ENCODE results near the gene ANTXR1.
A peak's percentile ranks its signal among the peaks of the same experiment; 100 is the strongest.
"Not testable (repeated sequence)": the region's sequence is repeated elsewhere in the genome, so short reads cannot be mapped to it uniquely, and the experiment has no call there.

ANTXR1 gene

GRCh38 chr2:69255760-69256159, 242.8 kb downstream of the ANTXR1 start:
- TF ChIP-seq CTCF (IDR thresholded peaks at IDR 0.05; ENCODE audit: low read depth, low read length): no peak
- Histone ChIP-seq H3K9me3 (ENCODE audit: severe bottlenecking) (peaks cover 13% of the 10 kb centered on the region), H3K27me3 (ENCODE audit: insufficient read depth, low read depth, severe bottlenecking) (no peaks in the 10 kb centered on the region), H3K4me3 (ENCODE audit: low read depth, low read length) (no peak overlapping the region), H3K27ac (no peak overlapping the region), H3K36me3 (no peaks in the 10 kb centered on the region)
- peak; percentile 23 for DNase-seq

DNA sequence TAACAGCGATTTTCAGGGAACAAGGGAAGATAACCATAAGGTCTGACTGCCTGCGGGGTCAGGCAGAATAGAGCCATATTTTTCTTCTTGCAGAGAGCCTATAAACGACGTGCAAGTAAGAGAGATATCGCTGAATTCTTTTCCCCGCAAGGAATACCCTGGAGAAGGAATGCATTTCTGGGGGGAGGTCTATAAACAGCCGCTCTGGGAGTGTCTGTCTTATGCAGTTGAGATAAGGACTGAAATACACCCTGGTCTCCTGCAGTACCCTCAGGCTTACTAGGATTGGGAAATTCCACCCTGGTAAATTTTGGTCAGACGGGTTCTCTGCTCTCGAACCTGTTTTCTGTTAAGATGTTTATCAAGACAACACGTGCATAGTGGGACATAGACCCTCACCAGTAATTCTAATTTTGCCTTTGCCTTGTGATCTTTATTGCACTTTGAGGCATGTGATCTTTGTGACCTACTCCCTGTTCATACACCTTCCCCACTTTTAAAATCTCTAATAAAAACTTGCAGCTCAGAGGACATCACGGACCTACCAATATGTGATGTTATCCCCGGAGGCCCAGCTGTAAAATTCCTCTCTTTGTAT, 247.1 kb downstream of the ANTXR1 start:
- not testable (repeated sequence) for H3K4me3 ChIP-seq (ENCODE audit: low read depth, low read length); H3K27me3 ChIP-seq (ENCODE audit: insufficient read depth, low read depth, severe bottlenecking); H3K27ac ChIP-seq; H3K36me3 ChIP-seq; DNase-seq
- peaks cover 20% of the 10 kb centered on the region for H3K9me3 ChIP-seq (ENCODE audit: severe bottlenecking)

GRCh38 chr2:69260666-69261065, 247.7 kb downstream of the ANTXR1 start:
- Histone ChIP-seq H3K36me3 (no peaks in the 10 kb centered on the region), H3K27ac (no peak overlapping the region), H3K27me3 (ENCODE audit: insufficient read depth, low read depth, severe bottlenecking) (no peaks in the 10 kb centered on the region), H3K9me3 (ENCODE audit: severe bottlenecking) (peaks cover 23% of the 10 kb centered on the region), H3K4me3 (ENCODE audit: low read depth, low read length) (no peak overlapping the region)
- DNase-seq: no peak
- no peak for TF ChIP-seq CTCF (IDR thresholded peaks at IDR 0.05; ENCODE audit: low read depth, low read length)

DNA sequence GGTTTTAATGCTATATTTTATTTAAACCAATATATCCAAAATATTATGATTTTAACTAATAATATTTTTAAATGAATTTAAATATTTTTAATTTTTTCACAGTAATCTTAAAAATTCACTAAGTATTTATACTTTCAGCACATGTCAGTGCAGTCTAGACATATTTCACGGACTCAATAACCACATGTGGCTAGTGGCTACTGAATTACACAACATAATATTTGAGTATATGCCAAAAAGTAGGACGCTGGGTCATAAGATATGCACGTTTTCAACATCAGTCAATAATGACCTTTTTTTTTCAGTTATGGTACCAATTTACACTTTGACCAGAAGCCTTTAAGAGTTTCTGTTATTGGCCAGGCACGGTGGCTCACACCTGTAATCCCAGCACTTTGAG, 256.4 kb downstream of the ANTXR1 start:
- H3K27me3 ChIP-seq (ENCODE audit: insufficient read depth, low read depth, severe bottlenecking): no peaks in the 10 kb centered on the region
- H3K9me3 ChIP-seq (ENCODE audit: severe bottlenecking): peaks cover 6% of the 10 kb centered on the region
- DNase-seq: no peak
- no peak overlapping the region for H3K27ac ChIP-seq
- H3K36me3 ChIP-seq: no peaks in the 10 kb centered on the region
- H3K4me3 ChIP-seq (ENCODE audit: low read depth, low read length): no peak overlapping the region
- no peak for TF ChIP-seq CTCF (IDR thresholded peaks at IDR 0.05; ENCODE audit: low read depth, low read length)

GRCh38 chr2:69271831-69272257, 258.9 kb downstream of the ANTXR1 start:
- Histone ChIP-seq H3K36me3 (no peaks in the 10 kb centered on the region), H3K4me3 (ENCODE audit: low read depth, low read length) (no peak overlapping the region), H3K27ac (no peak overlapping the region), H3K27me3 (ENCODE audit: insufficient read depth, low read depth, severe bottlenecking) (no peaks in the 10 kb centered on the region), H3K9me3 (ENCODE audit: severe bottlenecking) (no peaks in the 10 kb centered on the region)
- TF ChIP-seq CTCF (IDR thresholded peaks at IDR 0.05; ENCODE audit: low read depth, low read length): no peak
- DNase-seq: no peak

- TF ChIP-seq CTCF (IDR thresholded peaks at IDR 0.05; ENCODE audit: low read depth, low read length): no peak
- no peak overlapping the region for H3K4me3 ChIP-seq (ENCODE audit: low read depth, low read length)
- H3K36me3 ChIP-seq: no peaks in the 10 kb centered on the region
- H3K27me3 ChIP-seq (ENCODE audit: insufficient read depth, low read depth, severe bottlenecking): no peaks in the 10 kb centered on the region
- H3K9me3 ChIP-seq (ENCODE audit: severe bottlenecking): no peaks in the 10 kb centered on the region
- no peak for DNase-seq
- H3K27ac ChIP-seq: no peak overlapping the region
Observed at GRCh38 chr2:69272803-69273471, 260.0 kb downstream of the ANTXR1 start.
